ENCODE measurements around the gene TCTN1.

- TF ChIP-seq CTCF (IDR thresholded peaks at IDR 0.05) = no peak
- TF ChIP-seq POLR2A (IDR thresholded peaks at IDR 0.05) = no peak
These were observed 33.7 kb downstream of the TCTN1 start for GRCh38 chr12:110647631-110648040.

Data from tibial nerve (tissue), 3 donors.